HG03095 (cell line): ENCODE data around the gene INPP4A.

Experiments used
- ATAC-seq: cut with Tn5 transposase; IDR thresholded peaks from one replicate; pipeline ENCODE4 v1.9.1; 2021; ENCODE audit warnings: moderate library complexity; ENCODE audit not compliant: unreplicated experiment

The INPP4A gene

DNA sequence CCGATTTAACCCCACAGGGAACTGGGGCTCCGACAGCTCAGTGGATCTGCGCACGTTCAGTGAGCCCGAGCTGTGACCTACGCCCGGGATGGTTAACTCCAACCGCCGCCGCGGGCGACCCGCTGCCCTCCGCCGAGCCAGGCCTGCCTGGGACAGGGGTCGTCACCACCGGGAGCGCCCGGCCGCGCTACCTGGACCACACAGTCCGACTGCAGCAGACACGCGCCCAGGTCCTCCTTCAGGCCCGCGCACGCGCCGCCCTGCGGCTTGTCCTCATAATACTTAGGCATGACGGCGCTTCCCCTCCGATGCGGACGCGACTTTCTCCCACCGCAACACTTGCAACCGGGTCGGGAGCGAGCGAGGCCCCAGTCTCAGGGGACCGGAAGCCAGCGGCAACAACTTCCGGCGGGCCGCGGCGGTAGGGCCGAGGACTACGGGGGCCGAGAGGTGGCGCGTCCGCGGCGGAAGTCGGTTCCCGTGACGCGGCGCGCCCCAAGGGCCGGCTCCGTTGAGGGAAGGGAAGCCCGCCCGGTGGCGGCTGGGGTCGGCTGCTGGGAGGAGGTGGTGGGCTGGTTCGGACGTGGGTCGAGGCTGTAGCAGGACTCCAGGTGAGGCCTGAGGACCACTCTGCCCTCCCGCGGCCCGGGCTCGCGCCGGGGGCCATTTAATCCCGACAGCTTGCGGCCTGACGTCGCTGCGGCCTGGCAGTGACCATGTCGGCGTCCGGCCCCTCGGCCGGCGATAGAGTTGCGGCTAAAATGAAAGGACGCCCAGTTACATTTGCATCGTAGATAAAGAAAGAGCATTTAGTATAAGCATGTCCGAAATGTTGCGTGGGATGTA, 163.7 kb downstream of the INPP4A start, which contains the start of the genes COA5 and UNC50:
Gene COA5 (minus strand): TSS at position 397 of the 846 bp plus-strand sequence. CDS start 107 bp downstream, at position 290.
Gene UNC50 (plus strand): TSS at position 474 of the 846 bp plus-strand sequence. CDS start 1,171 bp downstream, outside the sequence.
- peak; percentile 86 for ATAC-seq

DNA sequence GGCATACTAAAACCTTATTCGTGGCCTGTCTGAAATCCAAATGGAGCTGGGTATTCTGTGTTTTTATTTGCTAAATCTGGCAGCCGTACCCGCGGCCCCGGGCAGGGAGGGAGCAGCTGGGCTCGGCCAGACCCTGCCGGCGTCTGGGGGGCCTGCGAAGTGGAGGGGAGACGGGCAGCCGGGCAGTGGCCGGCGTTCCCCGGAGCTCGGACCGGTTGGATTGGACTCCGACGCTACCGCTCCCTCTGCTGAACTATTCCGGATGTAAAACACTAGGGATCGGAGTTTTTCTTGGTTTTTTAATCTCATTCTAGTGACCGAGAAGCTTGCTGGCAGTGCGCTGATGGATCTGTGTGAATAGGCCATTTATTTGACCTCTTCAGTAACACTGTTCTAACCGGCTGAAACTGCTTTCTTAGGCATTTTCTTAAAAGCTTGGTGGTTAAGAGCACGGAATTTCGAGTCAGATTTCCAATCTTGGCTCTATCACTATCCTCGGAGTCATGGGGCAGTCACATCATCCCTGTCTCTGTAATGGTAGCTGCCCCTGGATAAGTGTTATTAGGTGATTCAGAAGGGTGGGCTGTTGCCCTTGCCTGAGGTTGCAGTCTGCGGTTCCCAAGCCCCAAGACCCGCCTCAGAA, 164.4 kb downstream of the INPP4A start:
- ATAC-seq, result no peak

DNA sequence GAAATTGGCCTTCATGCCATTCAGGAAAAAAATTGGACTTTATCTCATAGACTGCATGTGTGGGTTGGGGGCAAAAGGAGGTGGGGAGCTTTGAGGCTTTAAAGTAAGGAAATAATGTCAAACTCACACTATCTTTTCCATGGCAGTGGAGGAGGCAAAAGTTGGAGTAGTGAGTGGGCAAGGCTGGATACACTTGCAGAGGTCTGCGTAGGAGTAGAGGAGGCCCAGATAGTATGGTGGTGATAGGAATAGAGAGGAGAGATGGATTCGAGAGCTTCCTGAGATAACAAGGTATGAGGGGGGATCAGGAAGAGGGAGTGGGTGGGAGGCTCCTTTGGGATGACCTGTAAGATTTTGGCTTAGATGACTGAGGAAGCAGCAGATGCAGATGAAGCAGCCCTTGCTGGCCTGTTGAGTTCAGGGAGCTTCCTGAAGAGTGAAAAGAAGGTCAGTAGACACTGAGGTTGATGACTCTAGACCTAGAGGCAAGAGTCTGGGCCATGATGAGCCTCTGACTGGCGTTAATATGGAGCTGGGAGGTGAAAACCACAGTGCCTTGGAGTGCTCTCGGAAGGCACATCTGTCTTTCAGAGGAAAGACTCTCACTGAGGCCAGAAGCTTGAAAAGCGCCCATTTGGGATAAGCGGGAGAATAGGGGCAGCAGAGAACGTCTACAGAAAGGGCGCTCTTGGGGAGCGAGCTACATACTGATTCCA, 169.5 kb downstream of the INPP4A start:
- ATAC-seq, result no peak

DNA sequence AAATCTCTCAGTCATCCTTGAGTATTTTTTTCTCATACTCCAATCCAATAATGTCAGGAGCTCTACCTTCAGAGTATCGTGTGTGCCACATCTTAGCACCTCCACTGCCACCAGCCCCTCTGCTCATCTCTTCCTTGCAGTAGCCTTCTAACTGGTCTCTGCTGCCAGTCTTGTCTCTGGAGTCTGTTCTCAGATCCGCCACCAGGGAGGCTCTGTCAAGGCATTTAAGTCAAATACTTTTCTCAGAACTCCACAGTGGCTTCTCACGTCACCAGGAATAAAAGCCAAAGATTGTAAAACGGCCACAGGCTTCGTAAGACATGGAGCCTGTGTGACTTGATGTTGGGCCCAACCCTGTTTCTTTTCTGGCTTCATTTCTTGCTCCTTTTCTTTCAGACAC, 170.8 kb downstream of the INPP4A start:
- ATAC-seq, result no peak

DNA sequence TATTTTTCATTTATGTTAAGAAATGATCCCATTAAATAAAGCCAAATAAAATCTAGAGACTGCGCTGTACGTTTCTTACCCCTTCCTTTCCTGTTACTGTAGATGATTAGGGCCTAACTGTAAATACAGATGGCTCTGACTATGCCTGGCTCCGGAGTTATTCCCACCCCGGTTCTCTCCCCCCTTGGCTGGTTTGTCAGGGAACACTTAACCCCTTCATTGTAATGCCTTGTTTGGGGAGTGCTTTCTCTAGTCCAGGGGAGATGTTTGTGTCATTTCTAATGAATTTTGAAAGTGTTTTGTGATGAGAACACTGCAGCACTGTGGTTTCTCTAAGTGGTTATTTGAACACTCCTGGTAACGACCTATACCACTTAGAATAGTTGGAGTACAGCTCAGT, 172.5 kb downstream of the INPP4A start:
- ATAC-seq, result no peak

DNA sequence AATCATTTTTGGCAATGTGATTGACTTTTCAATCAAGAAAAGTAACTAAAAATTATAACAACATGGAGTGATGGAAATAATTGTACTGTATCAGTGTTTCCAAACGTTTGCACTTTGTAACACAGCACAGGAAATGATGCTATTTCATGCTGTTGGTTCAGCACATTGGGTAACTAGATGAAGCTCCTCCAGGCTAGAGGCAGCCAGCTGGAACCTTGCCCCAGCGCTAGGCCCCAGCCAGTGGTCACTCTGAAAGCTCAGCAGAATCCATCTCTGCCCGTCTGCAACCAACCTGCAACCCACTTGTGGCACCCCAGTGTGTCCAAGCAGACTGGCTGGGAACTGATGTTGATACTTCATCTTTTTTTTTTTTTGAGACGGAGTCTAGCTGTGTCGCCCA, 179.0 kb downstream of the INPP4A start:
- ATAC-seq, result no peak

DNA sequence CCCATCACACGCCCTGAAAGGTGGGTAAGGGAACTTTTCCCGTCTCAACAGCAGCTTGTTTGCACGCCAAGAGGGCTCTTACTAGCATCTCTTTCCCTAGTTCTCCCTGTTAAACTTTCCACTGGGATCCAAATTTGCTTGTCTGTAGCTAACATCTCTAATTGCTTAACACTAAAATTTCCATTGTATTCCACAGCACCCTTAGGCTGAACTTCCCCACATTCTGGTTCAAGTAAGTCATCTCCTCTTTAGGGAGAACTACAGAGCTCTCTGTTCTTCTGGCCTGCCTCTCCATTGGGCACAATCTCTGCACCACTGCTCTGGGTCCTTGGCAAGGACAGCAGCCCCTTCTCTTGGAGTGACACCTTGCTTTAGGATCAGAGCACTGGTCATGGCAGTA, 187.7 kb downstream of the INPP4A start:
- no peak for ATAC-seq

DNA sequence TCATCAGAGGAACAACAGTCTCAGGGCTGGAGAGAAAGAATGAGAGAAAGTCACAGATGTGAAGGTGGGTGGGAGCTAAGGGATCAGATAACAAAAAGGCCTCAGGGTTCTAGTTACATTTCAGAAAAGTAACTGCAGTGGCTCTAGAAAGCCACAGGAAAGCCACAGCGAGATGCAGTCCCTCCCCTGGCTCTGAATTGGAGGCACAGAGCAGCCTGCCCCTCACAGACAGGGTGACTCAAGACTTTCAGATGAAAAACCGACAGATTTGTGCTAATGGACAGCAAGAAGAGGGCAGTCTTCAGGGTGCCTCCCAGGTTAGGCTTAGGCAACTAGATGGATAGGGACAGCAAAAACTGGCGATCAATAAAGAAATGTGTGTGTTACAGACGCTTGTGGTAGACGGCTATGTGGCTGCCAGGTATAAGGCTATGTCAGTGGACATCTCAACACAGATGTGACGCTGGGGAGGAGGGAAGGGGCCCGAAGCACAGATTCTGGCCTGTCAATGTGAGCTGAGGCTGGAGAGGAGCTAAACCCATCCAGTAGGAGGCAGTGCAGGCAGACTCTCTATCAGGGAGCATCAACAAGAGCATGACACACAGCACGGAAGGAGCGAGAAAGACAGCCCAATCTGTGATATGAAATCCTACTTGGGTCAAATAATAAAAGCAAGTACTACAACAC, 189.9 kb downstream of the INPP4A start:
- no peak for ATAC-seq

DNA sequence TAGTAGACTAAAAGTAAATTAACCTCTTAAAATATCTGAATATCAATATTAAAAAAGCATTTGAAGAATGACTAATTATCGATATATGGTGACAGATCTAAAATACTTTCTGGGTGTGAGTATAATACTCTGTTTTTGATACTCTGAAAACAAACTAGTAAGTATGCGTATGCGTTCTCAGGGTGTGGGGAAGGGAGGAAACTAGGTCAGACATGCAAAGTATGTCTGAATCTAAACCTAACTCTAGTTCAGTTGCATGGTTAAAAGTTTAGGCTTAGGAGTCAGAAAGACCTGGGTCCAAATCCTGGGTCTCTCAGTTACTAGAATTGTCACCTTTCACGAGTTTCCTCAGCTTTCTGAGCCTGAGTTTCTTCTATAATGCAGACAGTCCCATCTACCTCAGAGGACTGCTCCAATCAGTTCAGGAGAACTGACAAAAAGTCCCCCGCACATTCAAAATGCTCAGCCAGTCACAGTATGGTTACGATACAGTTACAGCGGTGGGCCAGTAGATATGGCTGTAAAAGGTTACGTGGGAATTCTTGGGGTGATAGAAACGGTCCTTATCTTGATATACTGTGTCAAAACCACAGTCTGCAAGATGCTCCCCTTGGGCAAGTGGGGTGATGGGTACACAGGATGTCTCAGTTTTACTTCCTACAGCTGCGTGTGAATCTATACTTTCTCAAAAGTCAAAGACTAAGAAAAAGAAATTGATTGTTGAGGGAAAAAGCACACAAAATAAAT, 192.9 kb downstream of the INPP4A start:
- peak; percentile 68 for ATAC-seq

DNA sequence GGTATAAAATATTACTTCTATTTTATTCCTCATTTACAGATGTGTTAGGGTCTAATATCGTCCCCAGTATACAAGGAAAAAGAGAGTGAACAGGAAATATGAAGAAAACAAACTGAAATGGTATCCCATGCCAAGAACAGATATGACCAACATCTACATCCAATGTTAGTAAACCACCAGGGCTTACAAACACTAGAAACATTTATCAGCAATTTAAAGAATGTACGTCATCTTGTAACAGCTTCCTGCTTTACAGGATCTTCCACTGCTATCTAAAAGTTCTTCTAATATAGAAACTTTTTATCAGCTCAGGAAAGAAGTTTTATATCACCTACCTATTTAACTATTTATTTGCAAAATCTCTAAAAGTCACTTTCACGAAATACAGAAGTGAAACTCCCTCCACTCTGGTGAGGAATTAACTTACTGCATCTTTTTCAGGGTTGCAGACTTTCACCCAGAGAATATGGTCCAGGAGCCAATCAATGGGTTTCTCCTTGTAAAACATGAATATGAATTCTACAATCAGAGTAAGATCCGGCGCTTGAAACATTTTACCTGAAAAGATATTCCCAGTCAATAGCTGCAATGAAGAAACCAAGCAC, 198.9 kb downstream of the INPP4A start:
- ATAC-seq, result no peak
